ENCODE results near the gene SYF2. TPM values are rescaled to one million over a fixed set of nuclear protein-coding genes. Genes with fewer than 3 reads are reported as not detected.

SYF2 gene
- total and polyA plus RNA-seq, 2 of the 13 experiments (the other 11 are each of a cell fraction or from before 2014, with no cell fraction given), result 17.8 to 34.1 TPM

DNA sequence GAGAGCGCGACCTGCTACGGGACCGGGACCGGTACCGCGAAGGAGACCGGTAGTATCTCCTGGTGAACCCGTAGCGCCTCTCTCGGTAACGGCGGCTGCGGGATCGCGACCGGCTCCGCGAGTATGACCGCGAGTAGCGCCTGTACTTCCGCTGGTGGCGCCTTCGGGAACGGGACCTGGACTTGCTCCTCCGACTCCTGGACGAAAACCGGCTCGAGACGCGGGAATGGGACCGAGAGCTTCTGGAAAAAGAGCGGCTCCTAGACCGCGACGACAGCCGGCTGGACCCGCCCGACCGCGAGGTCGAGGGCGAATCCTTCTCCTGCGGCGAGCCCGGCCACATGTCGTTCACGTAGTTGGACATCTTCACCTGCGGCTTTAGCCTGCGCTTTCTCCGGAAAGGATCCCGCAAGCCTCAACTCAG lies 14.3 kb upstream of the SYF2 start (continued):
- TF ChIP-seq, protein P1, sequence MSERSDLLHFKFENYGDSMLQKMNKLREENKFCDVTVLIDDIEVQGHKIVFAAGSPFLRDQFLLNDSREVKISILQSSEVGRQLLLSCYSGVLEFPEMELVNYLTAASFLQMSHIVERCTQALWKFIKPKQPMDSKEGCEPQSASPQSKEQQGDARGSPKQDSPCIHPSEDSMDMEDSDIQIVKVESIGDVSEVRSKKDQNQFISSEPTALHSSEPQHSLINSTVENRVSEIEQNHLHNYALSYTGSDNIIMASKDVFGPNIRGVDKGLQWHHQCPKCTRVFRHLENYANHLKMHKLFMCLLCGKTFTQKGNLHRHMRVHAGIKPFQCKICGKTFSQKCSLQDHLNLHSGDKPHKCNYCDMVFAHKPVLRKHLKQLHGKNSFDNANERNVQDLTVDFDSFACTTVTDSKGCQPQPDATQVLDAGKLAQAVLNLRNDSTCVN (CRISPR knock-in tag; IDR thresholded peaks at IDR 0.05; ENCODE audit: borderline replicate concordance), result no peak
- TF ChIP-seq, protein P2, sequence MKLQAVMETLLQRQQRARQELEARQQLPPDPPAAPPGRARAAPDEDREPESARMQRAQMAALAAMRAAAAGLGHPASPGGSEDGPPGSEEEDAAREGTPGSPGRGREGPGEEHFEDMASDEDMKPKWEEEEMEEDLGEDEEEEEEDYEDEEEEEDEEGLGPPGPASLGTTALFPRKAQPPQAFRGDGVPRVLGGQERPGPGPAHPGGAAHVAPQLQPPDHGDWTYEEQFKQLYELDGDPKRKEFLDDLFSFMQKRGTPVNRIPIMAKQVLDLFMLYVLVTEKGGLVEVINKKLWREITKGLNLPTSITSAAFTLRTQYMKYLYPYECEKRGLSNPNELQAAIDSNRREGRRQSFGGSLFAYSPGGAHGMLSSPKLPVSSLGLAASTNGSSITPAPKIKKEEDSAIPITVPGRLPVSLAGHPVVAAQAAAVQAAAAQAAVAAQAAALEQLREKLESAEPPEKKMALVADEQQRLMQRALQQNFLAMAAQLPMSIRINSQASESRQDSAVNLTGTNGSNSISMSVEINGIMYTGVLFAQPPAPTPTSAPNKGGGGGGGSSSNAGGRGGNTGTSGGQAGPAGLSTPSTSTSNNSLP (IDR thresholded peaks at IDR 0.05; ENCODE audit: low read depth, low read length), result no peak
- TF ChIP-seq, protein P3, sequence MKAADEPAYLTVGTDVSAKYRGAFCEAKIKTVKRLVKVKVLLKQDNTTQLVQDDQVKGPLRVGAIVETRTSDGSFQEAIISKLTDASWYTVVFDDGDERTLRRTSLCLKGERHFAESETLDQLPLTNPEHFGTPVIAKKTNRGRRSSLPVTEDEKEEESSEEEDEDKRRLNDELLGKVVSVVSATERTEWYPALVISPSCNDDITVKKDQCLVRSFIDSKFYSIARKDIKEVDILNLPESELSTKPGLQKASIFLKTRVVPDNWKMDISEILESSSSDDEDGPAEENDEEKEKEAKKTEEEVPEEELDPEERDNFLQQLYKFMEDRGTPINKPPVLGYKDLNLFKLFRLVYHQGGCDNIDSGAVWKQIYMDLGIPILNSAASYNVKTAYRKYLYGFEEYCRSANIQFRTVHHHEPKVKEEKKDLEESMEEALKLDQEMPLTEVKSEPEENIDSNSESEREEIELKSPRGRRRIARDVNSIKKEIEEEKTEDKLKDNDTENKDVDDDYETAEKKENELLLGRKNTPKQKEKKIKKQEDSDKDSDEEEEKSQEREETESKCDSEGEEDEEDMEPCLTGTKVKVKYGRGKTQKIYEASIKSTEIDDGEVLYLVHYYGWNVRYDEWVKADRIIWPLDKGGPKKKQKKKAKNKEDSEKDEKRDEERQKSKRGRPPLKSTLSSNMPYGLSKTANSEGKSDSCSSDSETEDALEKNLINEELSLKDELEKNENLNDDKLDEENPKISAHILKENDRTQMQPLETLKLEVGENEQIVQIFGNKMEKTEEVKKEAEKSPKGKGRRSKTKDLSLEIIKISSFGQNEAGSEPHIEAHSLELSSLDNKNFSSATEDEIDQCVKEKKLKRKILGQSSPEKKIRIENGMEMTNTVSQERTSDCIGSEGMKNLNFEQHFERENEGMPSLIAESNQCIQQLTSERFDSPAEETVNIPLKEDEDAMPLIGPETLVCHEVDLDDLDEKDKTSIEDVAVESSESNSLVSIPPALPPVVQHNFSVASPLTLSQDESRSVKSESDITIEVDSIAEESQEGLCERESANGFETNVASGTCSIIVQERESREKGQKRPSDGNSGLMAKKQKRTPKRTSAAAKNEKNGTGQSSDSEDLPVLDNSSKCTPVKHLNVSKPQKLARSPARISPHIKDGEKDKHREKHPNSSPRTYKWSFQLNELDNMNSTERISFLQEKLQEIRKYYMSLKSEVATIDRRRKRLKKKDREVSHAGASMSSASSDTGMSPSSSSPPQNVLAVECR (CRISPR knock-in tag; IDR thresholded peaks at IDR 0.05; ENCODE audit: borderline replicate concordance), result peak; percentile 69; the same call in 1 of the 2 replicates
- TF ChIP-seq ZNF737 (CRISPR knock-in tag; IDR thresholded peaks at IDR 0.05; ENCODE audit: borderline replicate concordance), result 0 out of 2 replicates have a peak, but pooled peaks have one; percentile 49
- TF ChIP-seq, protein P4, sequence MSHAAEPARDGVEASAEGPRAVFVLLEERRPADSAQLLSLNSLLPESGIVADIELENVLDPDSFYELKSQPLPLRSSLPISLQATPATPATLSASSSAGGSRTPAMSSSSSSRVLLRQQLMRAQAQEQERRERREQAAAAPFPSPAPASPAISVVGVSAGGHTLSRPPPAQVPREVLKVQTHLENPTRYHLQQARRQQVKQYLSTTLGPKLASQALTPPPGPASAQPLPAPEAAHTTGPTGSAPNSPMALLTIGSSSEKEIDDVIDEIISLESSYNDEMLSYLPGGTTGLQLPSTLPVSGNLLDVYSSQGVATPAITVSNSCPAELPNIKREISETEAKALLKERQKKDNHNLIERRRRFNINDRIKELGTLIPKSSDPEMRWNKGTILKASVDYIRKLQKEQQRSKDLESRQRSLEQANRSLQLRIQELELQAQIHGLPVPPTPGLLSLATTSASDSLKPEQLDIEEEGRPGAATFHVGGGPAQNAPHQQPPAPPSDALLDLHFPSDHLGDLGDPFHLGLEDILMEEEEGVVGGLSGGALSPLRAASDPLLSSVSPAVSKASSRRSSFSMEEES (CRISPR knock-in tag; IDR thresholded peaks at IDR 0.05), result no peak
- TF ChIP-seq MIER3 (CRISPR knock-in tag; IDR thresholded peaks at IDR 0.05; ENCODE audit: borderline replicate concordance), result no peak
- no peak for TF ChIP-seq BRD4 (CRISPR knock-in tag; IDR thresholded peaks at IDR 0.05)
- TF ChIP-seq, protein P5, sequence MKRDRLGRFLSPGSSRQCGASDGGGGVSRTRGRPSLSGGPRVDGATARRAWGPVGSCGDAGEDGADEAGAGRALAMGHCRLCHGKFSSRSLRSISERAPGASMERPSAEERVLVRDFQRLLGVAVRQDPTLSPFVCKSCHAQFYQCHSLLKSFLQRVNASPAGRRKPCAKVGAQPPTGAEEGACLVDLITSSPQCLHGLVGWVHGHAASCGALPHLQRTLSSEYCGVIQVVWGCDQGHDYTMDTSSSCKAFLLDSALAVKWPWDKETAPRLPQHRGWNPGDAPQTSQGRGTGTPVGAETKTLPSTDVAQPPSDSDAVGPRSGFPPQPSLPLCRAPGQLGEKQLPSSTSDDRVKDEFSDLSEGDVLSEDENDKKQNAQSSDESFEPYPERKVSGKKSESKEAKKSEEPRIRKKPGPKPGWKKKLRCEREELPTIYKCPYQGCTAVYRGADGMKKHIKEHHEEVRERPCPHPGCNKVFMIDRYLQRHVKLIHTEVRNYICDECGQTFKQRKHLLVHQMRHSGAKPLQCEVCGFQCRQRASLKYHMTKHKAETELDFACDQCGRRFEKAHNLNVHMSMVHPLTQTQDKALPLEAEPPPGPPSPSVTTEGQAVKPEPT (CRISPR knock-in tag; IDR thresholded peaks at IDR 0.05; ENCODE audit: low read depth), result 0 out of 2 replicates have a peak, but pooled peaks have one; percentile 16
- no peak for TF ChIP-seq SNAPC2 (CRISPR knock-in tag; IDR thresholded peaks at IDR 0.05)
- TF ChIP-seq RARA (CRISPR knock-in tag; IDR thresholded peaks at IDR 0.05), result no peak
- TF ChIP-seq ZNF256 (CRISPR knock-in tag; conservative IDR thresholded peaks at IDR 0.05), result no peak
- TF ChIP-seq, protein P6, sequence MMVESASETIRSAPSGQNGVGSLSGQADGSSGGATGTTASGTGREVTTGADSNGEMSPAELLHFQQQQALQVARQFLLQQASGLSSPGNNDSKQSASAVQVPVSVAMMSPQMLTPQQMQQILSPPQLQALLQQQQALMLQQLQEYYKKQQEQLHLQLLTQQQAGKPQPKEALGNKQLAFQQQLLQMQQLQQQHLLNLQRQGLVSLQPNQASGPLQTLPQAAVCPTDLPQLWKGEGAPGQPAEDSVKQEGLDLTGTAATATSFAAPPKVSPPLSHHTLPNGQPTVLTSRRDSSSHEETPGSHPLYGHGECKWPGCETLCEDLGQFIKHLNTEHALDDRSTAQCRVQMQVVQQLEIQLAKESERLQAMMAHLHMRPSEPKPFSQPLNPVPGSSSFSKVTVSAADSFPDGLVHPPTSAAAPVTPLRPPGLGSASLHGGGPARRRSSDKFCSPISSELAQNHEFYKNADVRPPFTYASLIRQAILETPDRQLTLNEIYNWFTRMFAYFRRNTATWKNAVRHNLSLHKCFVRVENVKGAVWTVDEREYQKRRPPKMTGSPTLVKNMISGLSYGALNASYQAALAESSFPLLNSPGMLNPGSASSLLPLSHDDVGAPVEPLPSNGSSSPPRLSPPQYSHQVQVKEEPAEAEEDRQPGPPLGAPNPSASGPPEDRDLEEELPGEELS (CRISPR knock-in tag; IDR thresholded peaks at IDR 0.05), result no peak
- TF ChIP-seq AGO2 (optimal IDR thresholded peaks at IDR 0.05; ENCODE audit: low read depth, low read length), result peak; percentile 72
- no peak for TF ChIP-seq TMF1 (CRISPR knock-in tag; IDR thresholded peaks at IDR 0.05; ENCODE audit: low read depth)
- TF ChIP-seq ZSCAN25 (CRISPR knock-in tag; IDR thresholded peaks at IDR 0.05), result no peak
- TF ChIP-seq KDM5B (CRISPR knock-in tag; IDR thresholded peaks at IDR 0.05; ENCODE audit: borderline replicate concordance), result no peak
- TF ChIP-seq PHF5A (CRISPR knock-in tag; IDR thresholded peaks at IDR 0.05; ENCODE audit: low read depth, unreplicated experiment), result no peak

Measured in HepG2 (cell line).